WERI-Rb-1 (cell line): ENCODE data around the gene CRLF1.

ENCODE experiments used
- DNase-seq: peaks from one replicate; pipeline ENCODE4 v3.0.0-alpha.2; 2020
- H3K27ac ChIP-seq: fragments of 250-450 bp; sonication (Bioruptor Pico); 2 replicates; pipeline ENCODE4 v1.5.1; 2020; ENCODE audit warnings: mild to moderate bottlenecking, moderate library complexity
- H3K27me3 ChIP-seq: fragments of 250-450 bp; sonication (Bioruptor Pico); 2 replicates; pipeline ENCODE4 v1.5.1; 2021; ENCODE audit warnings: mild to moderate bottlenecking, low read depth, moderate library complexity; ENCODE audit not compliant: insufficient read depth, severe bottlenecking
- H3K36me3 ChIP-seq: fragments of 250-450 bp; sonication (Bioruptor Pico); 2 replicates; pipeline ENCODE4 v1.5.1; 2020; ENCODE audit warnings: mild to moderate bottlenecking, moderate library complexity
- H3K4me3 ChIP-seq: 2 replicates; pipeline ENCODE4 v1.5.1; 2011; ENCODE audit warnings: low read depth, mild to moderate bottlenecking, control low read depth, low read length
- H3K9me3 ChIP-seq: fragments of 250-450 bp; sonication (Bioruptor Pico); 2 replicates; pipeline ENCODE4 v1.5.1; 2021; ENCODE audit warnings: mild to moderate bottlenecking, moderate library complexity; ENCODE audit not compliant: severe bottlenecking
- TF ChIP-seq, protein P1 (sequence below): IDR thresholded peaks from 2 replicates; pipeline ENCODE4 v1.5.1; 2011; ENCODE audit warnings: low read depth, mild to moderate bottlenecking, control low read depth, inconsistent platforms, low read length

The CRLF1 gene

DNA sequence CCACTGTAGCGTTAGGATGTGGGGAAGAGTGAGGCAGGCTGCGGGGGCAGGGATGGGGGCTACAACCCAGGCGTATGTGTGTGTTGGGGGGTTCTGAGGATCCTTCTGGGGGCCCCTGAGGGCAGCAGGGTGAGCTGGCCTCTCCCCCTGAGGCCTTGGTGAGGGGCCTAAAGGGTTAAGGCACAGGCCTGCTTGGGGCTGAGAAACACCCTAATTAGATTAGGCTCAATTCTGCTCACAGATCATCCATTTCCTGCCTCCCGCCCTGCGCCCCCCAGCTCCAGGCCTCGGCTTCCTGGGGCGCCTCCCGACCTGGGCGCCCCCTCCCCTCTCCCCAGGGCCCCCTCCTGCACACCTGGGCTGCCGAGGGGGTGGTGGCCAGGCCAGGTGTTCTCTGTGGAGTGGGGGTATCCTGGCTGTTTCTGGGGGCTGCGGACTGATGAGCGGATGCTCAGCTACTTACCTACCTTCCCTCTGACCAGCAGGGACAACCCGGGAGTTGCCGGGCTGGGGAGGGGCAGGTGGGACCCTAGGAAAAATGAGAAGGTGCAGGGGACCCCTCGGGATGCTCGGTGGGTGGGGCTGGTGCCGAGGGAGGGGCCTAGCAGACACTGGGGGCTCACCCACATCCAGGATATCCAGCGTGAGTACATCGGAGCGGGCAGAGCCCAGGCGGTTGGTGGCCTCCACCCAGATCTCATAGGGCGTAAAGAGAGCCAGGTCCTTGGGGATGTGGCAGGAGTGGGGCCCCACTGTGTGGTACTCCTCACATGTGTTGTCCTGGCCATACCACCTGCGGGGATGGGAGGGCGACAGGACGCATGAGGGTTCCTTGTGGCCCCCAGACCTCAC is 8.6 kb downstream of the CRLF1 start:
- H3K27me3 ChIP-seq: no peaks in the 10 kb centered on the region
- H3K27ac ChIP-seq: peak overlapping the region; percentile 51
- H3K4me3 ChIP-seq: peak overlapping the region; percentile 19; the same call in 1 of the 2 replicates
- no peaks in the 10 kb centered on the region for H3K9me3 ChIP-seq
- DNase-seq: peak; percentile 47
- TF ChIP-seq, protein P1, sequence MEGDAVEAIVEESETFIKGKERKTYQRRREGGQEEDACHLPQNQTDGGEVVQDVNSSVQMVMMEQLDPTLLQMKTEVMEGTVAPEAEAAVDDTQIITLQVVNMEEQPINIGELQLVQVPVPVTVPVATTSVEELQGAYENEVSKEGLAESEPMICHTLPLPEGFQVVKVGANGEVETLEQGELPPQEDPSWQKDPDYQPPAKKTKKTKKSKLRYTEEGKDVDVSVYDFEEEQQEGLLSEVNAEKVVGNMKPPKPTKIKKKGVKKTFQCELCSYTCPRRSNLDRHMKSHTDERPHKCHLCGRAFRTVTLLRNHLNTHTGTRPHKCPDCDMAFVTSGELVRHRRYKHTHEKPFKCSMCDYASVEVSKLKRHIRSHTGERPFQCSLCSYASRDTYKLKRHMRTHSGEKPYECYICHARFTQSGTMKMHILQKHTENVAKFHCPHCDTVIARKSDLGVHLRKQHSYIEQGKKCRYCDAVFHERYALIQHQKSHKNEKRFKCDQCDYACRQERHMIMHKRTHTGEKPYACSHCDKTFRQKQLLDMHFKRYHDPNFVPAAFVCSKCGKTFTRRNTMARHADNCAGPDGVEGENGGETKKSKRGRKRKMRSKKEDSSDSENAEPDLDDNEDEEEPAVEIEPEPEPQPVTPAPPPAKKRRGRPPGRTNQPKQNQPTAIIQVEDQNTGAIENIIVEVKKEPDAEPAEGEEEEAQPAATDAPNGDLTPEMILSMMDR: no peak
- peaks cover 7% of the 10 kb centered on the region for H3K36me3 ChIP-seq

DNA sequence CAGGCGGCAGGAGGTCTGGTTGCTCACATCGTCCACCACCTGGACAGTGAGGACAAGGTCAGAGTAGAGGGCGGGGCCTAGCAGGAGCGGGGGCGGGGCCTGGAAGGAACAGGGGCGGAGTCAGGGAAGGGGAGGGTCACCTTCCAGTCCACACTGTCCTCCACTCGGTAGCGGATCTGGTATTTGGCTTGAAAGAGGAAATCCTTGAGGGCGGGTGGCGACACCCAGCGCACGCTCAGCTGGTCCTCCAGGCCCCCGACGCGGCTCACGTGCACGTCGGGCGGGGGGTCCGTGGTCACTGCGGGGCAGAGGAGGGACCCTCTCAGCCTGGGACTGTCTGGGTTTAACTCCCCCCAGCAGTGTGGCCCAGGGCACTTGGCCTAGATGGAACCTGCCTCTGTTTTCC is 9.8 kb downstream of the CRLF1 start:
- Histone ChIP-seq H3K4me3 (peak overlapping the region; percentile 34), H3K27ac (peak overlapping the region; percentile 36; the same call in 1 of the 2 replicates), H3K27me3 (no peaks in the 10 kb centered on the region), H3K36me3 (peaks cover 8% of the 10 kb centered on the region), H3K9me3 (no peaks in the 10 kb centered on the region)
- TF ChIP-seq, protein P1: no peak
- DNase-seq: peak; percentile 93

DNA sequence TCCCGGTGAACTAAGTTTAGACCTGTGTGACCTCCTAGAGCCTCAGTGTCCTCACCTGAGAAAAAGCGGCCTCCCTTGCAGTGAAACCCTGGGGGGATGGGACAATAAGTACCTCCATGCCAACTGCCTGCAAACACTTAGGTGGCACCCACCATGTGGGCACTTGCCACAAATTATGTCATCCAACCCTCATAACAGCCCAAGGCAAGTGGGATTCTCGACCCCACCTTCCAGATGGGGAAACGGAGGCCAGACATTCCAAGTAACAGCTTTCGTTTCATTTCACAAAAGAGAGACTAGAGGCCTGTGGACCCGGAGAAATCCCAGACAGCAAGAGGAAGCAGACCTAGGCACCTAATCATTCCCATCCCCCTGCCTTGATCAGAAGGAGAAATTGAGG is 11.1 kb downstream of the CRLF1 start:
- TF ChIP-seq, protein P1: no peak
- H3K27ac ChIP-seq: no peak overlapping the region
- H3K36me3 ChIP-seq: peaks cover 18% of the 10 kb centered on the region
- H3K27me3 ChIP-seq: no peaks in the 10 kb centered on the region
- no peak overlapping the region for H3K4me3 ChIP-seq
- DNase-seq: no peak
- H3K9me3 ChIP-seq: no peaks in the 10 kb centered on the region

DNA sequence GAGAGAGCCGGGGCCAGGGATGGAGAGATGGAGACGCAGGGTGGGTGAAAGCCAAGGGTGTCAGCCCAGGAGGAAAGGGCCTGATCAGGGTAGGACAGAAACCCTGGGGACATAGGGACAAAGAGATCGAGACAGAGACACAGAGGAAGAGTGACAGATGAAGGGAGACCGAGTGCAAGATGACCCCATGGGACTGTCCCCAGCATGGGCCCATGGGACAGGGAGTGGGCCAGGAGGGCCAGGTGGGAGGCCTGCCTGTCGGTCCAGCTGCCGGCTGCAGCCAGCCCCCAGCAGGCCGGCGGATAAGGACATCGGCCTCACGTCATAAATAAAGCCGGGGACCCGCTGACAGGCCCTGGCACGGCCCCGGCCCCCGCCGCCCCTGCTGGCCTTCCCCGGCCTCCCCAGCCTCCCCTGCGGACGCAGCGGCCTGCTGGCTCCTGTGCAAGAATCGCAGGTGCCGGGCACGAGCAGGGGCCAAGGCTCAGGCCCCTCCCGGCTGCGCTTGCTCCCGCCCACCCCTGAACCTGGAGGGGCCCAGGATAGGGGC is 11.7 kb downstream of the CRLF1 start:
- no peaks in the 10 kb centered on the region for H3K9me3 ChIP-seq
- H3K27ac ChIP-seq: peak overlapping the region; percentile 32
- H3K36me3 ChIP-seq: peaks cover 18% of the 10 kb centered on the region
- DNase-seq: peak; percentile 48
- no peaks in the 10 kb centered on the region for H3K27me3 ChIP-seq
- TF ChIP-seq, protein P1: no peak
- peak overlapping the region; percentile 47 for H3K4me3 ChIP-seq

DNA sequence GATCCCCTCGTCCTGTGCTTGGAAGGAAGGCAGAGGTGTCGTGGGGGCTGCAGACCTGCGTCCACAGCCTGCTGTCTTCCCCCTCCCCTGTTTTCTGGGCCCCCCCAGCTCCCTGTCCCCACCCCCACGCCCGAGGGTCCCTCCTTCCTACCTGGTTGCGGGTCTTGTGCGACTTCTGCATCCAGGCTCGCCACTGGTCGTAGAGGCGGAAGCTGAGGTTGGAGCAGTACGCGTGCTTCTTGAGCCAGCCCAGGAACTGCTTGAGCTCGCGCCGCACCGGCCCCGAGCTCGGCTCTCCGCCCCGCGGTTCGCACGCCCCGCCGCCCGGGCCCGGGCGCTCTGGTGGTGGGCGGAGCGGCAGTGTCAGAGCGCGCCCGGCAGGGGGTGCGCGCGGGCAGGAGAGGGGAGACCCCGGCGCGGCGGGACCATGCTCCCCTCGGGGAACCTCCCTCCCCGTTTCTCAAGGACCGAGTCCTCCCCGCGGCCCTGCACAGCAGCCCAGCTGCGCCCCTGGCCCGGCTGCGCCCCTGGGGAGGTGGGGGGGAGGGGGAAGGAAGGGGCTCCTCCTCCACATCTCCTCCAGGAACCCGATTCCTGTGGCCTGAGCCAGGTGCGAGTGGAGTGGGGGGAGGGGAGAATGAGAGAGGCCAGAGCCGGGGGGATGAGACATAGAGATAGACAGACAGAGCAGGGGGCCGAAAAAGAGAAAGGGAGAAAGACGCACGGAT is 12.3 kb downstream of the CRLF1 start:
- DNase-seq: peak; percentile 75

More for the DNA sequence above, 12.3 kb downstream of the CRLF1 start:
- Histone ChIP-seq H3K4me3 (peak overlapping the region; percentile 47), H3K9me3 (no peaks in the 10 kb centered on the region), H3K27ac (peak overlapping the region; percentile 32), H3K27me3 (no peaks in the 10 kb centered on the region), H3K36me3 (peaks cover 18% of the 10 kb centered on the region)
- TF ChIP-seq, protein P1: peak; percentile 74
